ENCODE measurements around the gene CEP104. TPM values are rescaled to one million over a fixed set of nuclear protein-coding genes. Genes with fewer than 3 reads are reported as not detected.
"Not testable (repeated sequence)": the region's sequence is repeated elsewhere in the genome, so short reads cannot be mapped to it uniquely, and the experiment has no call there.

Gene CEP104
- total RNA-seq, 1 donor from 2014 or later, result 35.1 TPM

DNA sequence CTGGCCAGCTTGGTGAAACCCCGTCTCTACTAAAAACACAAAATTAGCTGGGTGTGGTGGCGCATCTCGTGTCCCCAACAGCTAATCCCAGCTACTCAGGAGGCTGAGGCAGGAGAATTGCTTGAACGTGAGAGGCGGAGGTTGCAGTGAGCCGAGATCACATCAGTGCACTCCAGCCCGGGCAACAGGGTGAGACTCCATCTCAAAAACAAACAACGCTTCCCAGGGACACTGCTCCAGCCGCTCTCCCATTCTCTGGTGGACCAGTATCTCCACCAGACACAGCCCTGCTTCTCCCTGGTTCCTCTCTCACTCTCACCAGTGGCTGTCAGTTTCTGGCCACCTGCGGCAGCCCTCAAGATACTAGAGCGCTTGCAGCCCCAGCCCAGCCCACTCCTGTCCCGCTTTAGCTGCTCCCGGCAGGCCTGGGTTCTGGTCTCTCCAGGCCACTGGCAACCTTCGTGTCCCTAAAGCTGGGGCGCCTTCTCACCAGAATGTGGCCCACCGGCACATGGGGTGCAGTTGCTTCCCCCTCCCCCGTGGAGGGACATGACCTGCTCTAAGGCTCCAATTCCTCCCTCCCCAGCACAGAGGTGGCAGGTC lies 39.8 kb downstream of the CEP104 start:
- H3K36me3 Mint-ChIP-seq (ENCODE audit: unreplicated experiment), result peaks cover 30% of the 10 kb centered on the region
- no peaks in the 10 kb centered on the region for H3K27me3 Mint-ChIP-seq (ENCODE audit: unreplicated experiment)
- H3K4me1 Mint-ChIP-seq (ENCODE audit: unreplicated experiment), result peaks cover 16% of the 10 kb centered on the region
- TF ChIP-seq, protein P1, sequence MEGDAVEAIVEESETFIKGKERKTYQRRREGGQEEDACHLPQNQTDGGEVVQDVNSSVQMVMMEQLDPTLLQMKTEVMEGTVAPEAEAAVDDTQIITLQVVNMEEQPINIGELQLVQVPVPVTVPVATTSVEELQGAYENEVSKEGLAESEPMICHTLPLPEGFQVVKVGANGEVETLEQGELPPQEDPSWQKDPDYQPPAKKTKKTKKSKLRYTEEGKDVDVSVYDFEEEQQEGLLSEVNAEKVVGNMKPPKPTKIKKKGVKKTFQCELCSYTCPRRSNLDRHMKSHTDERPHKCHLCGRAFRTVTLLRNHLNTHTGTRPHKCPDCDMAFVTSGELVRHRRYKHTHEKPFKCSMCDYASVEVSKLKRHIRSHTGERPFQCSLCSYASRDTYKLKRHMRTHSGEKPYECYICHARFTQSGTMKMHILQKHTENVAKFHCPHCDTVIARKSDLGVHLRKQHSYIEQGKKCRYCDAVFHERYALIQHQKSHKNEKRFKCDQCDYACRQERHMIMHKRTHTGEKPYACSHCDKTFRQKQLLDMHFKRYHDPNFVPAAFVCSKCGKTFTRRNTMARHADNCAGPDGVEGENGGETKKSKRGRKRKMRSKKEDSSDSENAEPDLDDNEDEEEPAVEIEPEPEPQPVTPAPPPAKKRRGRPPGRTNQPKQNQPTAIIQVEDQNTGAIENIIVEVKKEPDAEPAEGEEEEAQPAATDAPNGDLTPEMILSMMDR (IDR thresholded peaks at IDR 0.05), result no peak
- no peak overlapping the region for H3K27ac Mint-ChIP-seq (ENCODE audit: unreplicated experiment)
- H3K4me3 Mint-ChIP-seq (ENCODE audit: unreplicated experiment), result no peak overlapping the region
- no peak for DNase-seq (ENCODE audit: extremely low spot score, unreplicated experiment)
- no peaks in the 10 kb centered on the region for H3K9me3 Mint-ChIP-seq (ENCODE audit: unreplicated experiment)

DNA sequence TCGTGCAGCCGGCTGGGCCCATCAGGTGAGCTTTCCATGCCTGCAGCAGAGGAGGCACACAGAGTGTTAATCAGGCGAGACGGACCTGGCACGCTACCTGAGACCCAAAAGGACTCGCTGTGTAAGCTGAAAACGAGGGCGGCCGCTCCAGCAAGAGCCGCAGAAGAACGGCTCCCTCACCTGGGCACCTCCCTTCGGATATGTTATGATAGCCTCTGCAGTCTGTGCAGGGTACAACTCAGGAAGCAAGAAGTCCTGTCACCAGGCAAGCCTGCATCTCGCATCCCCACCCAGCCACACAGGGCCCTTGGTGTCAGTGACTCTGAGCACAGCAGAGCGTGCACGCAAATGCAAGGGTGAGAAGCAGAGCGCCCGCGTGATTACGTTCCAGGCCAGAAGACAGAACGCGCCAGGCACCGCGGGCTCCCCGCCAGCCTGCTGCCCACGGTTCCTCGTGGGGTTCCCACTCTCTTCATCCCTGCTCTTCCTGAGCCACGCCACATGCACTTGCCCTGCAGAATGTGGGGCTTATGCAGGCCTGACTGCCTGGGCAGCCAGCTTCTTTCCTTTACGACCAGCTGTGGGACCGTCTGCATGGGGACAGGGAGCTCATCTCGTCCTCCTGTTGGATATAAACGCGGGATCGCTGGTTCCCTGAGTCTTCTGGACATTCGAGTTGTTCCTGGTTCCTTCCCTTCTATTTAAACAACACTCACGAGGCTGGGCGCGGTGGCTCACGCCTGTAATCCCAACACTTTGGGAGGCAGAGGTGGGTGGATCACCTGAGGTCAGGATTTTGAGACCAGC lies 40.5 kb downstream of the CEP104 start:
- TF ChIP-seq, protein P1 (IDR thresholded peaks at IDR 0.05), result no peak
- Mint-ChIP-seq H3K4me3 (ENCODE audit: unreplicated experiment) (no peak overlapping the region), H3K4me1 (ENCODE audit: unreplicated experiment) (peaks cover 18% of the 10 kb centered on the region), H3K27ac (ENCODE audit: unreplicated experiment) (no peak overlapping the region), H3K9me3 (ENCODE audit: unreplicated experiment) (no peaks in the 10 kb centered on the region), H3K36me3 (ENCODE audit: unreplicated experiment) (peaks cover 23% of the 10 kb centered on the region), H3K27me3 (ENCODE audit: unreplicated experiment) (no peaks in the 10 kb centered on the region)
- DNase-seq (ENCODE audit: extremely low spot score, unreplicated experiment), result no peak

DNA sequence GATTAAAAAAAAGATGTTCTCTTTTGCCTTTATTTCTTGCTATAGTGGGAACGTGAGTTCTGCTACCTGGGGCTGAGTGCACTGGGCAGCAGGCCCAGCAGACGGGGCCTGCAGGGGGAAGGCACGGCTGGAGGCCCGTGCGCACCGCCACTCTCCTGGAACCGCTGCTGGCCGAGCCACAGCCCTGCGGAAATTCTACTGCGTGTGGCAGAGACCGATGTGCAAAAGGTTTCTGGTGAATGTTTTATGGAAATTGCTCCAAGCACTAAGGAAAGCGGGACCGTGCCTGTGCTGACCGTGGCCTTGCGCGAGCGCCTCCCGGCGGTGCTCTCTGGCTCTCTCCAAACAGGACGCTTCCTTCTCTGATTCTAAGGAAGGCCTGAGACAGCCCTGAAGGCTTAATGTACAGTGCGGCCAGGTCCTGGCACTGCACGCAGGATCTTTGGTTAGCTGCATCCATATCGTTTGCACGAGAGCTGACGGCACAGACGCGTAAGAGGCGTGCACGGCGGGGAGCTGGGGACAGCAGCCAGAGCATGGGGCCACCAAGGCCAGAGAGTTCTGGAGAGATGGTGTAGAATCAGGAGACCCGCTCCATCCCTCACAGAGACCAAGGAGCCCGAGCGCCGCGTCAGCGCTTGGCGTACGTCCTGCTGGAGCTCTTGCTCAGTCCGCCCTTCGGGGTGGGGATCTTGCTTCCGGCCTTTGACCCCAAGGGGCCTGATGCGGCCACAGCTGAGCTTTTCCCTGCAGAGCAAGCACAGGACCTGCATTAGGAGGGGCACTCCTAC lies 42.0 kb downstream of the CEP104 start:
- Mint-ChIP-seq H3K4me1 (ENCODE audit: unreplicated experiment) (peaks cover 17% of the 10 kb centered on the region), H3K36me3 (ENCODE audit: unreplicated experiment) (peaks cover 14% of the 10 kb centered on the region), H3K9me3 (ENCODE audit: unreplicated experiment) (no peaks in the 10 kb centered on the region), H3K27me3 (ENCODE audit: unreplicated experiment) (no peaks in the 10 kb centered on the region), H3K27ac (ENCODE audit: unreplicated experiment) (no peak overlapping the region), H3K4me3 (ENCODE audit: unreplicated experiment) (no peak overlapping the region)
- TF ChIP-seq, protein P1 (IDR thresholded peaks at IDR 0.05), result no peak
- no peak for DNase-seq (ENCODE audit: extremely low spot score, unreplicated experiment)

DNA sequence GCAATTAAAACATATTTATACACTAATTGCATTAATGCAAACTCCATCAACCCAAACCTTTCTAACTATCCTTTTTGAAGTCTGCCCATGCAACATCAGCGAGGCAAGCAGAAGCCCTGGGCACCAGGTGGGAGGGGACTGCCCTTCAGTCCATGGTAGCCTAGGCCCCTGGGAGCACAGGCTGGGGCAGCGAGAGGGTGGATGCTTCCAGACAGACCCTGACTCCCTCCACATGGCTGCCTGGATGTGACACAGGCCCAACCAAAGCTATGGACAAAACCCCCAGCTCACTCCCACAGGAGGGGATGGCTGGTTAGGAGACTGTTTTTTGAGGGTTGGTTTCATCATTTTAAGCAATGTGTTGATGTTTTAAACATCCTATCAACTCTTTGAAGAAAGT lies 42.9 kb downstream of the CEP104 start:
- Mint-ChIP-seq H3K9me3 (ENCODE audit: unreplicated experiment) (no peaks in the 10 kb centered on the region), H3K4me1 (ENCODE audit: unreplicated experiment) (peaks cover 8% of the 10 kb centered on the region), H3K27ac (ENCODE audit: unreplicated experiment) (no peak overlapping the region), H3K36me3 (ENCODE audit: unreplicated experiment) (peaks cover 12% of the 10 kb centered on the region), H3K4me3 (ENCODE audit: unreplicated experiment) (no peak overlapping the region), H3K27me3 (ENCODE audit: unreplicated experiment) (no peaks in the 10 kb centered on the region)
- no peak for DNase-seq (ENCODE audit: extremely low spot score, unreplicated experiment)
- TF ChIP-seq, protein P1 (IDR thresholded peaks at IDR 0.05), result no peak

DNA sequence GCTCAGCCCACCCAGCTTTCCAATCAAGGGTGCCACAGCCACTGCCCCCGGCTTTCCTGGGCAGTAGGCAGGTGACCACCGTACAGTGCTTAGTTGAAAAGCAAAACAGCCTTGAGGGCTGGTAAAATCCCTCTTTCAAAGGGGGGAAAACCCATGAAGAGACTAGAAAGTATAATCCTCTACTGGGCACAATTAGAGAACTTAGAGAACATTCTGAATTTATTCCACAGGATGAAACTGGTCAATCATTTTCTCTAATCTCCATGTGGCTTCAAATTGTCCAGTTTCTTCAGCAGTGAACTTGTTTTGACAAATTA lies 45.5 kb downstream of the CEP104 start:
- no peaks in the 10 kb centered on the region for H3K9me3 Mint-ChIP-seq (ENCODE audit: unreplicated experiment)
- H3K27ac Mint-ChIP-seq (ENCODE audit: unreplicated experiment), result no peak overlapping the region
- no peaks in the 10 kb centered on the region for H3K27me3 Mint-ChIP-seq (ENCODE audit: unreplicated experiment)
- peaks cover 8% of the 10 kb centered on the region for H3K36me3 Mint-ChIP-seq (ENCODE audit: unreplicated experiment)
- H3K4me1 Mint-ChIP-seq (ENCODE audit: unreplicated experiment), result peaks cover 5% of the 10 kb centered on the region
- TF ChIP-seq, protein P1 (IDR thresholded peaks at IDR 0.05), result no peak
- H3K4me3 Mint-ChIP-seq (ENCODE audit: unreplicated experiment), result no peak overlapping the region
- DNase-seq (ENCODE audit: extremely low spot score, unreplicated experiment), result no peak

DNA sequence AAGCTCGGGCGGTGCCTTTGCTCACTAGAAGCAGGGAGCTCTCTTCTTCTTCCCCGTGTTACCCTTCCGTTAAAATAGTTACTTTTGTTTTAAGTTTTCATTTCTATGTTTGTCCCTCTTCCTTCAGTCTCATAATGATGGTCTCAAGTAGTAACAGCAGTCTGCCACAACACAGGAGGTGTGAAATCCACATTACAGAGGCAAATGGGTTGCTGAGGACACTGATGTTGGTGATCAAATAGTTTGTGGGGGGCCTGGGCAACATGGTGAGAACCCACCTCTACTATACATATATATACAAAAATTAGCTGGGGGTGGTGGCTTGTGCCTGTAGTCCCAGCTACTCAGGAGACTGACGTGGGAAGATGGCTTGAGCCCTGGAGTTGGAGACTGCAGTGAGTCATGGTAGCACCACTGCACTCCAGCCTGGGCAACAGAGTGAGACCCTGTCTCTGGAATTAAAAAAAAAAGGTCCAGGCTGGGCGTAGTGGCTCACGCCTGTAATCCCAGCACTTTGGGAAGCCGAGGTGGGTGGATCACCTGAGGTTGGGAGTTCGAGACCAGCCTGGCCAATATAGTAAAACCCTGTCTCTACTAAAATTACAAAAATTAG lies 46.8 kb downstream of the CEP104 start:
- H3K9me3 Mint-ChIP-seq (ENCODE audit: unreplicated experiment); DNase-seq (ENCODE audit: extremely low spot score, unreplicated experiment); H3K27me3 Mint-ChIP-seq (ENCODE audit: unreplicated experiment); H3K4me1 Mint-ChIP-seq (ENCODE audit: unreplicated experiment); H3K4me3 Mint-ChIP-seq (ENCODE audit: unreplicated experiment); H3K27ac Mint-ChIP-seq (ENCODE audit: unreplicated experiment); H3K36me3 Mint-ChIP-seq (ENCODE audit: unreplicated experiment): not testable (repeated sequence)

All from osteocyte (in vitro differentiated cells).